Measurements from ENCODE around the gene JAZF1.

JAZF1 gene

GRCh38 chr7:28180364-28181147, at the start of gene JAZF1:
Gene JAZF1, minus strand, starts transcription at chr7:28180795.
- DNase-seq, result peak; percentile 59

GRCh38 chr7:28230261-28230660, 49.7 kb upstream of the JAZF1 start:
- no peak for DNase-seq

- no peak for DNase-seq
Observed at GRCh38 chr7:28228396-28228795, 47.8 kb upstream of the JAZF1 start.

GRCh38 chr7:28226003-28226402, 45.4 kb upstream of the JAZF1 start:
- no peak for DNase-seq

GRCh38 chr7:28225576-28225975, 45.0 kb upstream of the JAZF1 start:
- DNase-seq, result no peak

GRCh38 chr7:28224675-28225074, 44.1 kb upstream of the JAZF1 start:
- DNase-seq, result no peak

- DNase-seq, result no peak
Observed at GRCh38 chr7:28224172-28224571, 43.6 kb upstream of the JAZF1 start.

- DNase-seq, result no peak
Observed at GRCh38 chr7:28222636-28223035, 42.0 kb upstream of the JAZF1 start.

GRCh38 chr7:28219793-28220192, 39.2 kb upstream of the JAZF1 start:
- DNase-seq, result no peak

GRCh38 chr7:28217143-28217542, 36.5 kb upstream of the JAZF1 start:
- no peak for DNase-seq

GRCh38 chr7:28211006-28211405, 30.4 kb upstream of the JAZF1 start:
- DNase-seq, result no peak

- DNase-seq, result no peak
Observed at GRCh38 chr7:28208506-28208905, 27.9 kb upstream of the JAZF1 start.

- DNase-seq, result no peak
Observed at GRCh38 chr7:28207486-28208158, 27.0 kb upstream of the JAZF1 start.

- DNase-seq, result no peak
Observed at GRCh38 chr7:28205506-28205905, 24.9 kb upstream of the JAZF1 start.

- no peak for DNase-seq
Observed at GRCh38 chr7:28203508-28204240, 23.1 kb upstream of the JAZF1 start.

- DNase-seq, result no peak
Observed at GRCh38 chr7:28202222-28202621, 21.6 kb upstream of the JAZF1 start.

- DNase-seq, result no peak
Observed at GRCh38 chr7:28201131-28201530, 20.5 kb upstream of the JAZF1 start.

GRCh38 chr7:28200598-28200997, 20.0 kb upstream of the JAZF1 start:
- no peak for DNase-seq

GRCh38 chr7:28199021-28199510, 18.5 kb upstream of the JAZF1 start:
- DNase-seq, result no peak

GRCh38 chr7:28195910-28196620, 15.5 kb upstream of the JAZF1 start:
- no peak for DNase-seq

- DNase-seq, result no peak
Observed at GRCh38 chr7:28192786-28193585, 12.4 kb upstream of the JAZF1 start.

- no peak for DNase-seq
Observed at GRCh38 chr7:28191751-28192150, 11.2 kb upstream of the JAZF1 start.

Measured in 8988T (cell line).